Ovary (tissue), 9 donors: ENCODE data around the gene FAM193B. TPM values are rescaled to one million over a fixed set of nuclear protein-coding genes. Genes with fewer than 3 reads are reported as not detected.

Experiments used
- DNase-seq, 5 donors: peaks; one replicate each; pipeline ENCODE4 v3.0.0-alpha.2; 2019 to 2020
- H3K27ac ChIP-seq, 2 donors: fragments of 200-600 bp; one replicate each; pipeline versions ENCODE4 v1.5.1 to v1.8.0; 2019 to 2022
- H3K27me3 ChIP-seq: fragments of 200-600 bp; one replicate; pipeline ENCODE4 v1.8.0; 2022
- H3K36me3 ChIP-seq: fragments of 200-600 bp; sonication (generic); one replicate; pipeline ENCODE4 v1.5.1; 2019
- H3K4me1 ChIP-seq: one replicate; pipeline ENCODE4 v1.8.1; 2013; ENCODE audit warnings: mild to moderate bottlenecking, moderate library complexity; ENCODE audit not compliant: insufficient read depth
- H3K4me3 ChIP-seq: fragments of 200-600 bp; sonication (generic); one replicate; pipeline ENCODE4 v1.5.1; 2017
- H3K9me3 ChIP-seq, 2 donors: fragments of 200-600 bp in 1 of 2; sonication (generic) in 1 of 2; one replicate each; pipeline versions ENCODE4 v1.5.1 to v1.8.1; 2013 to 2019; ENCODE audit warnings: mild to moderate bottlenecking in 1 of 2, moderate library complexity in 1 of 2
- EP300 ChIP-seq: sonication (generic); formaldehyde crosslinking; IDR thresholded peaks from one replicate; pipeline ENCODE4 v1.6.1; 2017; ENCODE audit warnings: antibody characterized with exemption
- POLR2A ChIP-seq: fragments of 450-650 bp; IDR thresholded peaks from one replicate; pipeline ENCODE4 v1.6.1; 2017; ENCODE audit warnings: antibody characterized with exemption, mild to moderate bottlenecking, moderate library complexity
- WGBS, 3 donors: extraction: QIAGEN DNeasy Blood & Tissue Kit in 1 of 3; methylation state at CpG; one replicate each; pipeline versions ENCODE4 v1.1.5 to v1.1.7; 2013 to 2017; 5-methylcytosine and 5-hydroxymethylcytosine counted together
- intact Hi-C, 4 donors: fragments of 100-400 bp; cut with DNase I; formaldehyde crosslinking; loops; one replicate each; pipeline versions ENCODE4 v1.11.0 to v1.15.1; 2022 to 2023
- polyA plus RNA-seq, 2 donors: library from polyadenylated mRNA; stranded (reverse); fragments of 200-250 nt in 1 of 2; fragments of 350-450 nt in 1 of 2; fragmentation: Illumina TruSeq in 1 of 2; extraction: RNeasy Lipid Tissue Mini Kit (QIAGEN cat#74804) in 1 of 2; gene quantifications; one replicate each; pipeline ENCODE4 v1.2.3, GENCODE V29; 2013 to 2014
- total RNA-seq, 7 donors: library from RNA; depleted of rRNA in 2 of 7; stranded (reverse); fragments of >200 nt in 2 of 7; fragmentation: NEBNext Ultra II Directional in 3 of 7; extraction: Animal tissue kit (Norgen Biotek cat#: 25700) in 3 of 7; gene quantifications; one replicate each; pipeline versions ENCODE4 v1.1.0 to v1.2.4, GENCODE V29; 2016 to 2023
- TF ChIP-seq, protein P1 (sequence below), 3 donors: fragments of 450-650 bp in 2 of 3; fragments of 200-600 bp in 1 of 3; IDR thresholded peaks; one replicate each; pipeline versions ENCODE4 v1.5.1 to v1.8.0; 2016 to 2022; ENCODE audit warnings: antibody characterized with exemption in 3 of 3, mild to moderate bottlenecking in 1 of 3
- donor health status: DM: no; HTN: no; CAD: no; lungs with moderate emphysema.
- donor health status: DM: no; HTN: no; CAD: no.
- donor health status: Bipolar disorder and iron deficiency.
- donor health status: DM: yes; HTN: yes; CAD: no.
- donor health status: DM: no; HTN: no; CAD: no.
- donor health status: DM: yes; HTN: yes; CAD: no.

FAM193B gene
- total and polyA plus RNA-seq, 9 donors = 14.8 to 77.6 (median 64.3) TPM

- intact Hi-C loops = loop anchor here in 1 of 4 donors (10.0 kb wide), 1 partner anchor 193 kb away; the partner anchor contains the start of gene MXD3
- H3K36me3 ChIP-seq = no peaks in the 10 kb centered on the region
- TF ChIP-seq POLR2A (no peak), EP300 (no peak)
- TF ChIP-seq, protein P1, sequence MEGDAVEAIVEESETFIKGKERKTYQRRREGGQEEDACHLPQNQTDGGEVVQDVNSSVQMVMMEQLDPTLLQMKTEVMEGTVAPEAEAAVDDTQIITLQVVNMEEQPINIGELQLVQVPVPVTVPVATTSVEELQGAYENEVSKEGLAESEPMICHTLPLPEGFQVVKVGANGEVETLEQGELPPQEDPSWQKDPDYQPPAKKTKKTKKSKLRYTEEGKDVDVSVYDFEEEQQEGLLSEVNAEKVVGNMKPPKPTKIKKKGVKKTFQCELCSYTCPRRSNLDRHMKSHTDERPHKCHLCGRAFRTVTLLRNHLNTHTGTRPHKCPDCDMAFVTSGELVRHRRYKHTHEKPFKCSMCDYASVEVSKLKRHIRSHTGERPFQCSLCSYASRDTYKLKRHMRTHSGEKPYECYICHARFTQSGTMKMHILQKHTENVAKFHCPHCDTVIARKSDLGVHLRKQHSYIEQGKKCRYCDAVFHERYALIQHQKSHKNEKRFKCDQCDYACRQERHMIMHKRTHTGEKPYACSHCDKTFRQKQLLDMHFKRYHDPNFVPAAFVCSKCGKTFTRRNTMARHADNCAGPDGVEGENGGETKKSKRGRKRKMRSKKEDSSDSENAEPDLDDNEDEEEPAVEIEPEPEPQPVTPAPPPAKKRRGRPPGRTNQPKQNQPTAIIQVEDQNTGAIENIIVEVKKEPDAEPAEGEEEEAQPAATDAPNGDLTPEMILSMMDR (IDR thresholded peaks at IDR 0.05) = no peak
- no peak overlapping the region for H3K27ac ChIP-seq
- no peak overlapping the region for H3K4me3 ChIP-seq
- DNase-seq = no peak
- no peaks in the 10 kb centered on the region for H3K27me3 ChIP-seq
- no peaks in the 10 kb centered on the region for H3K9me3 ChIP-seq
- no peaks in the 10 kb centered on the region for H3K4me1 ChIP-seq
- 88 to 96% (median 89%) methylated on average over 20 to 26 of the region's 26 CpGs for WGBS, 3 donors
Observed at GRCh38 chr5:177508221-177508611, 46.1 kb downstream of the FAM193B start.

- Histone ChIP-seq H3K36me3 (no peaks in the 10 kb centered on the region), H3K4me3 (no peak overlapping the region)
- WGBS, 3 donors = 89 to 92% (median 91%) methylated on average over 17 of the region's 17 CpGs
Observed at GRCh38 chr5:177507596-177508220, 46.7 kb downstream of the FAM193B start.

GRCh38 chr5:177507165-177507564 is 47.2 kb downstream of the FAM193B start:
- H3K9me3 ChIP-seq = no peaks in the 10 kb centered on the region
- no peaks in the 10 kb centered on the region for H3K4me1 ChIP-seq
- no peak overlapping the region for H3K4me3 ChIP-seq
- H3K36me3 ChIP-seq = no peaks in the 10 kb centered on the region
- no peaks in the 10 kb centered on the region for H3K27me3 ChIP-seq
- WGBS, 3 donors = 78 to 83% (median 78%) methylated on average over 9 of the region's 9 CpGs
- no peak for TF ChIP-seq EP300
- TF ChIP-seq, protein P1 (IDR thresholded peaks at IDR 0.05) = no peak
- no peak for TF ChIP-seq POLR2A
- H3K27ac ChIP-seq = no peak overlapping the region
- DNase-seq = no peak
- intact Hi-C loops = loop anchor here in 1 of 4 donors (10.0 kb wide), 1 partner anchor 192 kb away; the partner anchor contains the start of gene MXD3

More at GRCh38 chr5:177507596-177508220, 46.7 kb downstream of the FAM193B start:
- no peak for DNase-seq
- Histone ChIP-seq H3K27ac (no peak overlapping the region), H3K9me3 (no peaks in the 10 kb centered on the region), H3K4me1 (no peaks in the 10 kb centered on the region), H3K27me3 (no peaks in the 10 kb centered on the region)
- TF ChIP-seq EP300 (no peak), POLR2A (no peak)
- TF ChIP-seq, protein P1 (IDR thresholded peaks at IDR 0.05) = no peak
- intact Hi-C loops = loop anchor here in 1 of 4 donors (10.0 kb wide), 1 partner anchor 193 kb away; the partner anchor contains the start of gene MXD3

DNA sequence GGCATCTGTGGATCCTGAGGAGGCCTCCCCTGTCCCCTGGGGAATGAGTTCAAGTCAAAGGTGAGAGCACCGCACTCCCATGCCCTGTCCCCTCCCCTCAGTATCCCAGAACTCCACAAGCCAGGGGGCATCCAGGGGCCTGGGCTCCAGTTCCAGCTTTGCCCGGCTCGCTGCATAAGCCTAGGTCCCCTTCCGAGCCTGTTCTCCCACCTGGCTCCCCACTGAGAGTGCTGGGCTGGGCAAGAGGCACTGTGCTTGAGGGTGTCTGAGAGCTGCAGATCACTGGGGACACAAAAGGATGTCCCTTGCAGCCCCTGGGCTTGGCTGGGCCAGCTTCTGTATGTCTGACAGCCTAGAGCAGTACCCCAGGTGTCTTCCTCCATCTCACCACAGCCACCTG is 49.3 kb downstream of the FAM193B start:
- Histone ChIP-seq H3K4me1 (no peaks in the 10 kb centered on the region), H3K36me3 (no peaks in the 10 kb centered on the region), H3K27ac (no peak overlapping the region), H3K9me3 (no peaks in the 10 kb centered on the region), H3K27me3 (no peaks in the 10 kb centered on the region), H3K4me3 (no peak overlapping the region)
- TF ChIP-seq POLR2A (no peak), EP300 (no peak)
- TF ChIP-seq, protein P1 (IDR thresholded peaks at IDR 0.05) = no peak
- no peak for DNase-seq
- WGBS, 3 donors = 87 to 95% (median 93%) methylated on average over 4 of the region's 4 CpGs
- intact Hi-C loops = loop anchor here in 1 of 4 donors (10.0 kb wide), 1 partner anchor 190 kb away; the partner anchor contains the start of gene MXD3
